Left lung (tissue), 10 donors: ENCODE results near the gene IFITM10. TPM values are rescaled to one million over a fixed set of nuclear protein-coding genes. Genes with fewer than 3 reads are reported as not detected.

ENCODE experiments used
- ATAC-seq: fragments of 200-7000 bp; cut with Tn5 transposase; one replicate; pipeline ENCODE4 v1.9.1; 2020; ENCODE audit warnings: moderate library complexity
- DNase-seq, 4 donors: peaks; one replicate each; pipeline ENCODE4 v3.0.0-alpha.2; 2013 to 2020
- H3K27ac ChIP-seq, 2 donors: fragments of 200-600 bp; sonication (generic) in 1 of 2; one replicate each; pipeline versions ENCODE4 v1.5.0 to v1.8.0; 2020 to 2021
- H3K27me3 ChIP-seq, 2 donors: fragments of 200-600 bp; sonication (generic) in 1 of 2; one replicate each; pipeline versions ENCODE4 v1.5.0 to v1.8.0; 2020 to 2021
- H3K36me3 ChIP-seq, 2 donors: fragments of 200-600 bp; sonication (generic) in 1 of 2; one replicate each; pipeline versions ENCODE4 v1.5.0 to v1.8.0; 2020 to 2021
- H3K4me1 ChIP-seq, 2 donors: fragments of 200-600 bp; one replicate each; pipeline ENCODE4 v1.8.0; 2021
- H3K4me3 ChIP-seq, 2 donors: fragments of 200-600 bp; sonication (generic) in 1 of 2; one replicate each; pipeline versions ENCODE4 v1.5.0 to v1.8.0; 2020 to 2021; ENCODE audit warnings: mild to moderate bottlenecking in 1 of 2
- H3K9me3 ChIP-seq, 2 donors: fragments of 200-600 bp; sonication (generic) in 1 of 2; one replicate each; pipeline versions ENCODE4 v1.5.0 to v1.8.0; 2020 to 2021
- intact Hi-C, 2 donors: fragments of 100-400 bp; cut with DNase I; formaldehyde crosslinking; loops; one replicate each; pipeline versions ENCODE4 v1.11.2 to v1.14.2; 2022
- polyA plus RNA-seq, 6 donors: library from polyadenylated mRNA; unstranded; fragments of 120-200 nt; gene quantifications; one replicate each; pipeline ENCODE4 v1.2.1, GENCODE V29; 2013; ENCODE audit not compliant: insufficient read length in 6 of 6
- total RNA-seq, 2 donors: library from RNA; stranded (reverse); fragmentation: NEBNext Ultra II Directional; extraction: Animal tissue kit (Norgen Biotek cat#: 25700); gene quantifications; one replicate each; pipeline ENCODE4 v1.2.1, GENCODE V29; 2021
- TF ChIP-seq, protein P1 (sequence below), 2 donors: fragments of 200-600 bp; sonication (generic) in 1 of 2; IDR thresholded peaks; one replicate each; pipeline versions ENCODE4 v1.5.0 to v1.8.0; 2021; ENCODE audit warnings: antibody characterized with exemption in 2 of 2
- donor health status: DM: no; HTN: yes; CAD: no.
- donor health status: DM: no; HTN: no; CAD: no.

IFITM10 gene
- total and polyA plus RNA-seq, 8 donors: 0.07 to 16.5 (median 0.22) TPM; not detected in 1

DNA sequence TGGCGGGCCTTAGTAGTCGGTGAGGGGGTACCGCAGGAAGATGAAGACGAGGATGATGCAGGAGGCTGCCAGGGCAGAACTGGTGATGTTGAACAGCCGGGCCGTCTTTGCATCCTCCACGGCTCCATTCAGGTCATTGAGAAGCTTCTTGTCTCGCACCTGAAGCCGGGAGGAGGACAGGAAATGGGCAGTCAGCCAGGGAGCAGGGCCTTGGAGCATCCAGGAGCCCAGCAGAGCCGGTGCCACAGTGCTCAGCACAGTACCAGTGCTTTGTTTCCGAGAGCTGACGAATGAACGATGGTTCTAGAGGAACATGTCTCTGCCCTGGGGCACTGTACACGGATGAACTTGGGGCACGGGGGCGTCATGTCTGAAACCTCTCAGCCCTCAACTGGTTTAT is 15.1 kb downstream of the IFITM10 start:
- no peaks in the 10 kb centered on the region for H3K36me3 ChIP-seq

DNA sequence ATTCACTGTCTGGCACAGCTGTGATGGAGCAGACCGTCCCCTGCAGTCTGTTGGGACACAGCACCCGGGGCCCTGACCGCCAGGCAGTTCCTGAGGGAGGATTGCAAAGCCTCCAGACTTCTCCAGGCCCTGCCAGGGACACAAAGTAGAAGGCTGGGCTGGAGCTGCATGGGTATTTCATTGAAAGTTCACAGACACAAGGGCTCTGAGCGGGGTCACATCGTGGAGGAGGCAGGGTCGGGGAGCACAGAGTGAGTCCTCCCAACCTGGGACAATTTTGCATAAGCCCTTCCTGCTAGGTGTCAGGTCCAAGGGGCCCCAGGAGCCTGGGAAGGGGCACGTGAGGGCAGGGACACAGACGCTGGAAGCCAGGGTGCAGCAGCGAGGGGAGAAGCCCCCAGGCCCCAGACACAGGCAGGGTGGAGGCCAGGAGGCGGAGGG is 15.7 kb downstream of the IFITM10 start:
- TF ChIP-seq, protein P1, sequence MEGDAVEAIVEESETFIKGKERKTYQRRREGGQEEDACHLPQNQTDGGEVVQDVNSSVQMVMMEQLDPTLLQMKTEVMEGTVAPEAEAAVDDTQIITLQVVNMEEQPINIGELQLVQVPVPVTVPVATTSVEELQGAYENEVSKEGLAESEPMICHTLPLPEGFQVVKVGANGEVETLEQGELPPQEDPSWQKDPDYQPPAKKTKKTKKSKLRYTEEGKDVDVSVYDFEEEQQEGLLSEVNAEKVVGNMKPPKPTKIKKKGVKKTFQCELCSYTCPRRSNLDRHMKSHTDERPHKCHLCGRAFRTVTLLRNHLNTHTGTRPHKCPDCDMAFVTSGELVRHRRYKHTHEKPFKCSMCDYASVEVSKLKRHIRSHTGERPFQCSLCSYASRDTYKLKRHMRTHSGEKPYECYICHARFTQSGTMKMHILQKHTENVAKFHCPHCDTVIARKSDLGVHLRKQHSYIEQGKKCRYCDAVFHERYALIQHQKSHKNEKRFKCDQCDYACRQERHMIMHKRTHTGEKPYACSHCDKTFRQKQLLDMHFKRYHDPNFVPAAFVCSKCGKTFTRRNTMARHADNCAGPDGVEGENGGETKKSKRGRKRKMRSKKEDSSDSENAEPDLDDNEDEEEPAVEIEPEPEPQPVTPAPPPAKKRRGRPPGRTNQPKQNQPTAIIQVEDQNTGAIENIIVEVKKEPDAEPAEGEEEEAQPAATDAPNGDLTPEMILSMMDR (IDR thresholded peaks at IDR 0.05): no peak
- no peaks in the 10 kb centered on the region for H3K4me1 ChIP-seq
- H3K27ac ChIP-seq: no peak overlapping the region
- peaks cover 0 to 16% of the 10 kb centered on the region in 2 donors for H3K9me3 ChIP-seq
- no peaks in the 10 kb centered on the region for H3K36me3 ChIP-seq
- peaks cover 9 to 91% of the 10 kb centered on the region in 2 donors for H3K27me3 ChIP-seq
- no peak overlapping the region for H3K4me3 ChIP-seq
- DNase-seq: peak in 1 of 4 donors; percentile 57
- intact Hi-C loops: no loop called here
- ATAC-seq: no peak

More for the DNA sequence above, 15.1 kb downstream of the IFITM10 start:
- Histone ChIP-seq H3K4me3 (no peak overlapping the region), H3K27ac (no peak overlapping the region), H3K9me3 (peaks cover 0 to 16% of the 10 kb centered on the region in 2 donors), H3K27me3 (peaks cover 3 to 89% of the 10 kb centered on the region in 2 donors), H3K4me1 (no peaks in the 10 kb centered on the region)
- DNase-seq (peak in 1 of 4 donors; percentile 41), ATAC-seq (no peak)
- TF ChIP-seq, protein P1 (IDR thresholded peaks at IDR 0.05): no peak
- intact Hi-C loops: no loop called here

DNA sequence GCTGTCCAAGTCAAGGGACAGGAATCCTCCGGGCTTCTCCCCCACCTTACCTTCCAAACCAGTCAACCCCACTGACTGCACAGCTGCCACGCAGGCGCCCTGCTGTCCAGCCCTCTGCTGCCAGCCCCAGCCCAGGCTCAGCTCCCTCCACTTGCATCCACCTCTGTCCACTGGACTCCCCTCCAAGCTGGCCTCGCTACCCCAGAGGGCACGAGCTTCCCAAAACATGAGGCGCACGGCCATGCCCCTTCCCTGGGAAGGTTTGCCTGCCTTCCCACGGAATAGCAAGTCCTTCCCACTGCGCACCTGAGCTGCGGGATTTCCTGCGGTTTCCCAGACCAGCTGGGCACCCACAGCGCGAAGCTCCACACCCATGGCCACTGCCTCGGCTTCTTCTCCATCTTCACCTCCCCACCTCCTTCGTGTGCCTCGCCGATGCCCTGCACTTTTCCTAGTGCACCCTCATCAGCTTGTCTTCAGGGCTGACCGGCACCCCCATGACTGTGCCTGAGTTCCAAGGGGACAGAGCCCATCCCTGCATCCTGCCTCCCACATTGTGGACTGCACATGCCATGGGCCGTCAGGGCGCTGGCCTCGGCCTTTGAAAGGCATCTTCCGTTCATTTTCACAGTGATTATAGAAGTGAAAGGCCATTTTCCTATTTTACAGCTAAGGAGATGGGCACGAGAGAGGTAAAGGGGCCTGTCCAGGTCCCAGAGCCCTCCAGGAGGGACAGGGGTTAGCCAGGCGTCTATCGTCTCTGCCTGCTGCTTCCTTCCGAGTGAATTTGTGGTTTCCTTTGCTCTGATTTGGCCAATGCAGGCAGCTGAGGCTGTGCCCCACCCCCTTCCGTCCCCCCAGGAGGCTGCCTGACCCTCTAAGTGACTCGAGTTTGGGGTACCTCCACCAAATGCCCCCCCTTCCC is 16.4 kb downstream of the IFITM10 start:
- ATAC-seq (no peak), DNase-seq (peak in 1 of 4 donors; percentile 63)
- H3K9me3 ChIP-seq: peaks cover 0 to 16% of the 10 kb centered on the region in 2 donors
- no peak overlapping the region for H3K4me3 ChIP-seq
- H3K36me3 ChIP-seq: no peaks in the 10 kb centered on the region
- H3K4me1 ChIP-seq: no peaks in the 10 kb centered on the region
- H3K27me3 ChIP-seq: peaks cover 14 to 94% of the 10 kb centered on the region in 2 donors
- intact Hi-C loops: no loop called here
- TF ChIP-seq, protein P1 (IDR thresholded peaks at IDR 0.05): no peak
- no peak overlapping the region for H3K27ac ChIP-seq

DNA sequence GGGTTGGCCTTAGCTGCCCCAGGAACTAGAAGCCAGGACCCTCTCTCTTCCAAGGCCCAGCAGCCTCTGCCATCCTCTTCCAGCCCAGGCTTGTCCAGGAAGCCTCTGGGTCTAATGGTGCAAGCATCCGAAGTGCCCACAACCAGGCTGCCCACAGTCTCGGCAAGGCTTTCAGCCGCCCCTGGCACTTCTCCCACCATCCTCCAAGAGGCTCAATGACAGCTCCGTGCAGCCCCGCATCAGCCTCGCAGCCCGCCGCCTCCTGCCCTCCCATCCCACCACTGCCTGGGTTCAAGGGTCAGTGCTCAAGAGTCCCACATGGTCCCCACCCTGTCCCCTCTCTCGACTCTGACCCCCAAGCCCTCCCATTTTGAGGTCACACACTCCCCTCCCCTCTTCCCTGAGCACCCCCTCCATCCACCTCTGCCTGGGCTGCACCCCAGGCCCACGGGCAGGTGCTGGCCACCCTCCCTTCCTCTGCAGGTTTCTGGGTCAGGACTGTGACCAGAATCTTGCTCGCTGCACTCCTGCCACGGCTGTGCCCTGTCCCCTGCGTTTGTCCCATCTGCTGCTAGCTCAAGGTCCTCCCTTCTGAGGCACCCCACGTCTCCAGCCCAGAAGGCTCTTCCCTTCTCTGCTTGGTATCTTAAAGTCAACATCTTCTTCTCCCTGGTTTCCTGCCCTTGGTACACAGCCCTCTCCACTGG is 17.2 kb downstream of the IFITM10 start:
- DNase-seq (peak in 1 of 4 donors; percentile 46), ATAC-seq (no peak)
- peaks cover 0 to 16% of the 10 kb centered on the region in 2 donors for H3K9me3 ChIP-seq
- TF ChIP-seq, protein P1 (IDR thresholded peaks at IDR 0.05): no peak
- no peaks in the 10 kb centered on the region for H3K36me3 ChIP-seq
- peaks cover 14 to 94% of the 10 kb centered on the region in 2 donors for H3K27me3 ChIP-seq
- intact Hi-C loops: no loop called here
- H3K4me3 ChIP-seq: no peak overlapping the region
- no peak overlapping the region for H3K27ac ChIP-seq
- H3K4me1 ChIP-seq: no peaks in the 10 kb centered on the region
